NCI-H524 treated with DMSO at 0.1 percent for 48 hours (cell line): ENCODE data around the gene KIAA0586.
"Not testable (repeated sequence)": the region's sequence is repeated elsewhere in the genome, so short reads cannot be mapped to it uniquely, and the experiment has no call there.

Experiments
- DNase-seq: peaks from one replicate; lab custom pipeline; 2025; lab: John Stamatoyannopoulos, UW

Gene KIAA0586

DNA sequence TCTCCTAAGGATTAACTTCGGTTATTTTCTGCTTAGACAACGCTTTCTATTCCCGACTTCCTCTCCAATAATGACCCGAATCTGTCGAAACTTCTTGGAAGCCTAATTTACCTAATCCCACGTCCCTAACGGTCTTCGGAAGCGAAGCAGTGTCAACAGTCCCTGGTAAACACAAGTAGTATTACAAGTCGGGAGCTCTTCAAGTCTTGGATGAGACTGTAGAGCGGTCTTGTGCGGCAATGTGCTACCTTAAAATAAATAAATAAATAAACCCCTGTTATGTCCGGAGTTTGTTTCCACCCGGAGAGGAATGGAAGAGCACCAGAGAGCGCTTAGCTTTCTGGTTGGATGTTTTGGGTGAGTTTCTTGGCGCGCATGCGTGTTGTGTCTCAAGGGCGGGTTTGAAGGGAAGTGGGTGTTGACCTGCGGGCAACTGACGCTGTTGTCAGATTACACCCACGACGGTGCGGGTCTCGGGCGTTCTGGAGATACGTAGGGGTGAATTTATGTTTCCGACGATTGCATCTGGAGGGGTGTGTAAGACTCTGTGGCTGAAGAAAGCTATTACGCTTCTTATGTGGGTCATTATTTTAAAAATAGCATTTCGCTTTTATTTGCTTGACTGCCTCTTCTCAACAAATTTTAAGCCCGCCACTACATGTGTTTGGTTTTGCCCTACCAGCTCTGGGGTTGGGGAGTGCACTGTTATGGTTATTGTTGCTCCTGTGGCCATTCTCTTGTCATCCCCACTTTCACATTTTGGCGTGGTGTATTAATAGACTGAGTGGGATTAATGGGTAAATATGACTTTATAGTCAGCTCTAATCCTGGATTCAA, at the start of gene KIAA0586, which contains the start of gene TIMM9:
TSS of gene KIAA0586 (plus strand) at position 439 of the 837 bp plus-strand sequence. CDS start 546 bp downstream, outside the sequence.
TSS of gene TIMM9 (minus strand) at position 251 of the 837 bp plus-strand sequence. CDS start 15,586 bp downstream, outside the sequence.
- DNase-seq: peak; percentile 98

DNA sequence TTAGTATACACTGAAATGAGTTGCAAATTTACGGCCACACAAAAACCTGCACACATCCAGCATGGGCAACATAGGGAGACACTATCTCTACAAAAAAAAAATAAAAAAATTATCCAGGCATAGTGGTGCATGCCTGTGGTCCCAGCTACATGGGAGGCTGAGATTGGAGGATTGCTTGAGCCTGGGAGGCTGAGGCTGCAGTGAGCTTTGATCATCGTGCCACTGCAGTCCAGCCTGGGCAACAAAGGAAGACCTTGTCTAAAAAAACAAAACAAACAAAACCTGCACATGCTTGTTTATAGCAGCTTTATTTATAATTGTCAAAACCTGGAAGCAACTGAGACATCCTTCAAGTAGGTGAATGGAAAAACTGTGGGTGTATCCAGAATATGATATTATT, 36.7 kb upstream of the KIAA0586 start:
- no peak for DNase-seq

DNA sequence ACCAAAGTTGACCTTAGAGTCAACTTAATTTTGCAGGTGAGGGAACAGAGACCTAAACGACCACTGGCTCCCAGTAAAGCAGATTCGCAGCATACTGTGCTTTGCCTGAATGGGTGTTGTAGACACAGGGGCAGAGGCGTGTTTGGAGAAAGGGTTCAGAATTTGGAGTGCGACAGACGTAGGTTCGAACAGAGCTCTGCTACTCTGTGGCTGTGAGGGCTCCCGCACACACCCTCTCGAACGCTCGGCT, 32.0 kb upstream of the KIAA0586 start:
- DNase-seq: no peak

DNA sequence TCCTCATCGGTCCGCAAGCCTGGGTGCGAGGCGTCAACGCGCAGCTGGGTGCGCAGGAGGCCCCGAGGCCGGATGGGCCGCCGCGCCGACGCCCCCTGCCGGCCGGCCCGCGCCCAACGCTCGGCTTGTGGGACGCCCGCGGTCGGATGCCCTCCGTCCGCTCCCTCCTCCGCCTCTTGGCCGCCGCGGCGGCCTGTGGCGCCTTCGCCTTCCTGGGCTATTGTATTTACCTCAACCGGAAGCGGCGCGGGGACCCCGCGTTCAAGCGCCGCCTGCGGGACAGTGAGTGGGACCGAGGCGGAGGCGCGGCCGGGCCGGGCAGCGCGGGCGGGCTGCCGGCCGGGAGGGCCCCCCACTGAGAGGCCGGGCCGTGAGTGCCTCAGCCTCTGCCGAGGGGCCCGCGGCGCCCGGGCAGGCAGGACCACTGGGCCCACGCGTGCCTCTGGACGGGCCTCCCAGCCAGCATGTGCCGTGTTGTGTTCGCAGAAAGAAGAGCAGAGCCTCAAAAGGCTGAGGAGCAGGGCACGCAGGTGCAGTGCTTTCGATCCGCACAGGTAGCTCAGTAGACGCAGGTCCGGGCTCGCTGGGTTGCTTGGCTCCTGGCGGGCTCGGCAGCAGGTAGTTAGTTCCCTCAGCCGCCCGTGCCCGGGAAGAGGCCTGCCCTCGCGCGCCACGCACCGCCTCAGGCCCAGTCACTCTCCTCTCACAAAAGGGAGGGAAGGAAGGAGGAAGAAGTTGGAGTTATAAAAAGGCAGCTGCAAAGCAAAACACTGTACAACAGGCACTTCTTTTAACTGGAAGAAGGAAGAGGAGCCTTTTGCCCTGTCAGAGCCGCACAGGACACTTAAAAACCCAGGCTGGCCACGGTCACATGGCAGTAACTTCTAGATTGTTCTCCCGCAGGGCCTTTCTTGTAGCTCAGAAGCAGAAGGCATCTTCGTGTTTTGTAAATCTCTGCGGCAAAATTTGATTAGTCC, 31.4 kb upstream of the KIAA0586 start, which contains the start of gene TOMM20L:
TSS of gene TOMM20L (plus strand) at position 119 of the 977 bp plus-strand sequence. CDS start at position 147, 28 bp downstream.
- no peak for DNase-seq

DNA sequence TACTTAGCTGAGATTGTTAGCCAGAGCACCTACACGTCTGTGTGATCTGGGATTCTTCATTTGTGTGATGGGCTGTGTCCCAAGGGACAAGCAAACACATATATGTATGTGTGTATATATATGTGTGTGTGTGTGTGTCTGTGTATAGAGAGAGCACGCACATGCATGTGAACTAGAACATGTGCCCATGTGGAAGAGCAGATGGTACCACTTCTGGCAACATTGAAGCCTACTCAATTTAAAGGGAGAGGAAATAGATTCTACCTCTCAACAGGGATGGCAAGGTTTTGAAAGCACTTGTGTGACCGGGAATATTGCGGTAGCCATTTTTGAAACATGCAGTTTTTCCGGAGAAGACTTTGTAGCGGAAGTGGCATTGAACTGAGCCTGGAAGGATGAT, 30.4 kb upstream of the KIAA0586 start:
- no peak for DNase-seq

DNA sequence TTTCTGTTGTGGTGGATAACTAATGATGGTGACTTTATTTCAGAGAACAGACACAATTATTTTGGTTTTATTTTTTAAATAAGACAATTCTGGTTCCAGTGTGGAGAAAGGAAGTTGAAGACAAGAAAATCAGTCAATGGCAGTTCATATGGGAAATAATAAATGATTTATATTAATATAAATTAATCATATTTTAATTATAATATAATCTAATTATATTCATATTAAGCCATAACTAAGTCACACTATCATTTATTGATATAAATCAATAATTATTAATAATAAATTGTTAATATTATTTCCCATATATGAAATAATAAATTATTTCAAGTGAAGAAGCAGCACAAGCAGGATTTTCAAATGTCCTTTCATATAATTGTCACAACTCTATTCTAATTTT, 29.0 kb upstream of the KIAA0586 start:
- DNase-seq: no peak

DNA sequence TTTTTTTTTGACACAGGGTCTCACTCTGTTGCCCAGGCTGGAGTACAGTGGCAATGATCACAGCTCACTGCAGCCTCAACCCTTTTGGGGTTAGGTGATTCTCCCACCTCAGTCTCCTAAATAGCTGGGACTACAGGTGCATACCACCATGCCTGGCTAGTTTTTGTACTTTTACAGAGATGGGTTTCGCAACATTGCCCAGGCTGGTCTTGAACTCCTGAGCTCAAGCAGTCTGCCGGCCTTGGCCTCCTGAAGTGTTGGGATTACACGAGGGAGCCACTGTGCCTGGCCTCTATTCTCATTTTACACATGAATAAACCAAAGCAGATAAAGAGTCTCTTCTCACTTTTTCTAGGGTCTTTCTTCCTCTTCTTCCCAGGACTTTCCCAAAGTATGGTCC, 28.6 kb upstream of the KIAA0586 start:
- no peak for DNase-seq

DNA sequence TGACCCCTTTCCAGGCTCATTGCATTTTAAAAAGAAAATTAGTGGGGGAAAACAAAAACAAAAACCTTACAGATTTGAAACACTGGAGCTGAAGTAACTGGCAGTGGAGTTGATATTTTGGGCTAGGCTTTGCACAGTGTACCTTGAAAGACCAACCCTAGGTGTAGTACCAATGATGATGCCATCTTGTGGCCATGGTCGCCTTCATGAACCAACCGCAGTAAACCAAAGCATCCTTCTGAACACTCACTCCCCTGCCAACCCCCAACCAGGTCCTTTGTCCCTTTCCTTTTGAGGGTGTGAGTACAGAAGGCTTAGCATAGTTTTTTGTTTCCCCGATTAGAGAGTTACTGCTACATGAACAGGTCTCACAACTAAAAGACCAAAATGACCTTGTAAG, 25.9 kb upstream of the KIAA0586 start:
- DNase-seq: no peak

DNA sequence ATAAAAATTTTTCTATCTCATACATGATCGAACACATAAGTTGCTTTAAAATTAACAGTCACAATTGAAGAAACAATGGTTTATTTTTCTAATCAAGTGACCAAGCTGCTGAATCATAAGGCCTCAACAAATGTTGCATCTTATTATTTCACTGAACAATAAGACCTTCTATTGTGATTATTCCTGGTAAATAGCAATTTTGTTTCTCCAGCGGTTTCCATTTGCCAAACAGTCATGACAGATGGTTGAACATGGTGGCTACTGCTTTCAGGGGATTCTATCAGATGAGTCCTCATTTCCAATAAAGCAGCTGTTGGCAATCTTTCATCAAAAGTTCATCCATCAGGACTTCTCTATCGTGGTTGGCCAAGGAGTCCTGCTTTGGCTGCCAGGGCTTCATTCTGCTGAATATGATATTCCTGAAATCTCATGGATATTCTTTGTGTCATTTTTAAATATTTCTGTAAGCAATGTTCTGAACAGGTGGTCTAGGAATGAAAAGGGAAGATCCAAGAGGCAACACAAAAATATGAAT, 18.8 kb upstream of the KIAA0586 start:
- no peak for DNase-seq

DNA sequence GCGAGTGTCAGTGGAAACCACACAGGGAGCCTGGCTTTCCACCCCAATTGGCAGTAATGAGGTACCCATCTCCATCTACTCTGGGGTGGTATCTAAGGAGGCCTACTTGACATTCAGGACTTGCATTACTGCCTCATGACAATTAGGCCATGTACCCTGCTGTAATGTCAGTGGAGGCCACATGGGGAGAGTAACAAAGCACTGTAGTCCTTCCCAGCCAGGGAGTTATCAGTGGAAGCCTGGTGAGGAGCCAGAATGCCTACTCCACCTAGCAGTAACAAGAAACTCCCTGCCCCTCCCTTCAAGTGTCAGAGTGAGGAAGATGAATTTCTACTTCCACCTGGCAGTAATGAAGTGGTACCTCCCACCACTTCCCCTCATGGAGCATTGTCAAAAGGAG, 12.7 kb upstream of the KIAA0586 start:
- peak; percentile 56 for DNase-seq

DNA sequence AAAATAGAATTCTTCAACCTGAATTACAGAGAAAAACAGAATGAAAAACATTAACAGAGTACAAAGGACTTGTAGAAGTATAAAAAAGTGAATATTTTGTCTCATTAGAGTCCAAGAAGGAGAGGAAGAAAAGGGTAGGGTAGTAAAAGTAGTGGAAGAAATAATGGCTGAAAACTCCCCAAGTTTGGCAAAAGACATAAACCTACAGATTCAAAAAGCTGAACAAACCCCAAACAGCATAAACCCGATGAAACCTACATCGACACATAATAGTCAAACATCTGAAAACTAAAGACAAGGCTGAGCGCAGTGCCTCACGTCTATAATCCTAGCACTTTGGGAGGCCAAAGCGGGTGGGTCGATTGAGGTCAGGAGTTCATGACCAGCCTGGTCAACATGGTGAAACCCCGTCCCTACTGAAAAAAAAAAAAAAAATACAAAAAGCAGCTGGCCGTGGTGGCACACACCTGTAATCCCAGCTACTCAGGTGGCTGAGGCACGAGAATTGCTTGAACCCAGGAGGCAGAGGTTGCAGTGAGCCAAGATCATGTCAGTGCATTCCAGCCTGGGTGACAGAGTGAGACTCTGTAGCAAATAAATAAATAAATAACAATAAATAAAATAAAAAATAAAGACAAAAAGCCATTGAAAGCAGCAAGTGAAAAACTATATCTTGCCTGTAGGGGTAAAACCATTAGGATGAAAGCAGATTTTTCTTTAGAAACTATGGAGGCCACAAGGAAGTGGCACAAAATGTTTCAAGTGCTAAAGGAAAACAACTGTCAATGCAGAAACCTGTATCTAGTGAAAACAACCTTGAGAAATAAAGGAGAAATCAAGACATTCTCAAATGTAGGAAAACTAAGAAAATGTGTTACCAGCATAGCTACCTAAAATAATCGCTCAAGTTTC, 11.6 kb upstream of the KIAA0586 start:
- DNase-seq: no peak

DNA sequence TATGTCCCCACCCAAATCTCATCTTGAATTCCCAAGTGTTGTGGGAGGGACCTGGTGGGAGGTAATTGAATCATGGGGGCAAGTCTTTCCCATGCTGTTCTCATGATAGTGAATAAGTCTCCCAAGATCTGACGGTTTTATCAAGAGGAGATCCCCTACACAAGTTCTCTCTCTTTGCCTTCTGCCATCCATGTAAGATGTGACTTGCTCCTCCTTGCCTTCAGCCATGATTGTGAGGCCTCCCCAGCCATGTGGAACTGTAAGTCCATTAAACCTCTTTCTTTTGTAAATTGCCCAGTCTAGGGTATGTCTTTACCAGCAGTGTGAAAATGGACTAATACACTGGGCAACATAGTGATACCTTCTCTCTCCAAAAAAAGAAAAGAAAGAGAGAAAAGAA, 10.6 kb upstream of the KIAA0586 start:
- not testable (repeated sequence) for DNase-seq

DNA sequence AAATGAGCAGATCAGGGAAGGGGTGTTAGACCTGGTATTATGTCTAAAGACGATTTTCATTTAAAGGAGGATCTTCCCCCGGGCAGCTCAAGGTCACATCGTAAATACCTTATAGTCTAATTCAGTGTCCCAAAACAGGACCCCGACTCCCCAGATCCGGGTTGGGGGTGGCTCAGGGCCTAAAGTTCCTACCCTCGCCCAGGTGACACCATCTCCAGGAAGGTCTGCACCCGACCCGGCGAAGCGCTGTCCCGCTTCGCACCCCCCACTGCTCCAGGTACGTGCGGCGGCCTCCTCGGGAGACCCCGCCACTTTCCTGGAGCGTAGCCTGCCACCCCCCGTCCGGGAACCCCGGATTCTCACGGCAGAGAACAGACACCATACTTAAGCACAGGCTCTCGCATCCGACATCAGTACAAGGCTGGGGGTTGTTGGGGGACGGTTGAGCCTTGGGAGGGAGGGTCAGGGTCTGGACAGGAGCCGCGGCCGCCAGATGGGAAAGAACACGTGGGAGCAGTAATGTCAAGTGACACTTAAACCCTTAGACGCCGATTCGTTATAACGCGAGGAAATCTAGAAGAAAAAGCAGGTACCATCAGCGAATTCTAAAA, 744 bp upstream of the KIAA0586 start:
- peak; percentile 91 for DNase-seq

DNA sequence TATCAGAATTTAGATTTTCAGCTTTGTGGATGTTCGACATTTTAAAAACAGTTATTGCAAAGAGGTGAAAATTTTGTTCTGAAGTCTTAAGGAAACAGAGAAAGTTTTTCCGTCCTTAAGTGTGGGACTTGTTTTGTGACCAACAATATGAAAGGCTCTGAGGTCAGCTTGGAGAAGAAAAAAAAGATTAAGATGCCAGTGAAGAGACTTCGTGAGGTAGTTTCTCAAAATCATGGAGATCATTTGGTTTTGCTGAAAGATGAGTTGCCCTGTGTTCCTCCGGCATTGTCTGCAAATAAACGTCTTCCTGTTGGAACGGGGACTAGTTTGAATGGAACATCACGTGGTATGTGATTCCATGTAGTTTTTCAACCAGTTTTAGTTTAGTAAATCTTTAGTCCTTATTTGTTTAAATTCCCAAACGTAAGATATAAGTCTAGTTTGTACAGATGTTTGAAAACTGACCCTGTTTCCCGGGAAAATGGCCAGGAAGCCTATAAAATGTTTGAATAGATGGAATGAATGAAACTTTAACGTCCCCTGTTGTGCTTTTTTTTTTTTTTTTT, 682 bp downstream of the KIAA0586 start:
- peak; percentile 40 for DNase-seq

DNA sequence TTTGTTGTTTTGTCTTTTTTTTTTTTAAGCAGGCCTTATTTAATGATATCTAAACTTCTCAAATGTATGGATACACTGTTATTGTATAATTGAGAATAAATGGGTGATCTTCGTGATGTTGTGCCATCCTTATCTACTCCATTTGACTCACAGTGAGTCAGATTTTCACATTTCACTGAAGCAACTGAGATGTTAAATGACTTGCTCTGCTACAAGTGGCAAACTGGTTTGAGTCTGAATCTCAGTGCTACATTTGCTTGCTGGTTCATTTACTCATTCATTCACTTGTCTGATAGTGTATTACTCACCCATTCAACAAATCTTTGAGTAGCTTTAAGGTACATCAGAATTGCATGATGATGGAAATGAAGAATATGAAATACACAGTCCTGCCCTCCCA, 2.6 kb downstream of the KIAA0586 start:
- DNase-seq: no peak

DNA sequence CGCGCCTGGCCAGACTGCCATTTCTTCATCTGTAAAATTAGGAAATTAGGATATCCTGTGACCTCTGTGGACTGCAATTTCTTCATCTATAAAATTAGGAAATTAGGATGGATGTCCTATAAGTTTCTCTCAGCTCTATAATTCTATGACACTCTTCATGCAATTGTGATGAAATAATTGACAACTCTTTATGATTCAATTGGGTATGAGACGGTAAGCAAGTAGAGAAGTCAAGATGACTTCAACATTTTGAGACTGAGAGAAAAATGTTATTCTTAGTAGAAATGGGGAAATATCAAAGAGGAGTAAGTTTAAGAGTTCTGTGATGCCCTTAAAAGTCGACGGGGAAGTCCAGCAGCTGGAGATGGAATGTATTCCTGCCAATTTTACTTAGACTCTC, 12.0 kb downstream of the KIAA0586 start:
- DNase-seq: no peak

DNA sequence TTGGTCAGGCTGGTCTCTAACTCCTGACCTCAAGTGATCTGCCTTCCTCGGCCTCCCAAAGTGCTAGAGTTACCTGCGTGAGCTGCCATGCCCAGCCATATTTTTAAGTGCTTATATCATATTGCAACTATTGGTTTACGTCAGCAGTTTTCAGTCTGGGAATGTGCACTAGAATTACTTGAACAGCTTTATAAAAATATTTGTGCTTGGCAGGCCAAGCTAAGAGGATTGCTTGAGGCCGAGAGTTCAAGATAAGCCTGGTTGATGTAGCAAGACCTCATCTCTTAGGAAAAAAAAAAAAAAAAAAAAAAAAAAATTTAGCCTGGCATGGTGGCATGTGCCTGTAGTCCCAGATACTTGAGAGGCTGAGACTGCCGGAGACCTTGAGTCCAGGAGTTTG, 17.1 kb downstream of the KIAA0586 start:
- DNase-seq: no peak

DNA sequence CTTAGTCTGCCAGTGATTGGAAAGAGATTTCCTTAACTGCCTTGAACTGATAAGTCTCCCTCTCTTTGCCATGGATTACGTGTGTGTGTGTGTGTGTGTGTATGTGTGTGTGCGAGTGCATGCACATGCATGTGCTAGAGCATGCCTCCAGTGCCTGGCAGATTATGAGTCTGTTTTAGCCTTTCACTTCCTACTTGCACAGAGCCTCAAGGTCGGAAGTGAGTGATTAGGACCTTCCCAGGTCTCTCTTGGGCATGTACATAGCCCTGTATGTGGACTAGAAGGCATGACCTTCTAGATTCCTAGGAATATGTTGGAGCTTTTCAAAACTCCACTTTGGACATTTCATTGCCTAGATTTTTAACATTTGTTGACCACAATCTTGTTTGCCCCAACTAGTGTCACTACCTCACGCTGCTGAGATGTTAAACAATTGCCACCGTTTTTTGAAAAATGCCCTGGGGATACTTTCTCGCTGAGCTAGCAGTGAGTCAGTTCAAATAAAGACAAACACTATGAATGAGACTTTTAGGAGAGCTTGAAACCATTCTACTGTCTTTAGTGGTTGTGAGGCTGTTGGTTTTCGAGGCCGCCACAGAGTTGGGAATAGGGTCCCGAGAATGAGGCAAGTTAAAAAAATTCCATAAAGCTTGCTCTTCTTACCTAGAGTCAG, 28.2 kb downstream of the KIAA0586 start:
- DNase-seq: no peak

DNA sequence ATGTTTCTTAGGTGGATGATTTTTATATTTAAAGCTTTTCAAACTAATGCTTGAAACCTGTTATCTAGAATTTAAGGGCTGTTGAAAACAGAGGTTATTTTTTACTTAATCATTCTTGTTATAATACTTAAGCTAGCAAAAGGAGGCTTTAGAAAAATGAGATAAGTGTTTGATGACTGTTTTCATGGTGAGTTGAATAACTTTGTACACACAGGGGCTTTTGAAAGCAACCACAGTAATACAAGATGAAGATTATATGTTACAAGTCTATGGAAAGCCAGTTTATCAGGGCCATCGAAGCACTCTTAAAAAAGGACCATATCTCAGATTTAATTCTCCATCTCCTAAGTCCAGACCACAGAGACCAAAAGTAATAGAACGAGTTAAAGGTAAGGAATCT, 33.3 kb downstream of the KIAA0586 start:
- no peak for DNase-seq

DNA sequence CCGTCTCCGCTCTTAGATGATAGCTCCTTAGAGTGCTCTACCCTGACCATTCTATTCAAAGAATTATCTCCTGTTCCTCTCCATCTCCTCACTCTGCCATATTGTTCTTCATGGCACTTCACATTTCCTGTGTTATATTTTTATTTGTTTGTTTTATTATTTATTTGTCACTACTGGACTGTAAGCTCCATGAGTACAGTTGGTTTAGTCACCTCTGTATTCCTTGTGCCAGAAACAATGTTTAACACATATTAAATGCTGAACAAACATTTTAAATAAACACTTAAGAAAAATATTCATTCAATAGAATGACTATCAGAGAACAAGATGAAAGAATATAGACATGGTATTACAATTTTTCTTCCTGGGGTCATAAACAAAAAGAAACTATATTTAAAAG, 35.6 kb downstream of the KIAA0586 start:
- DNase-seq: no peak
